ENCODE data around the gene KRTAP10-1. TPM values are rescaled to one million over a fixed set of nuclear protein-coding genes. Genes with fewer than 3 reads are reported as not detected.
A peak's percentile ranks its signal among the peaks of the same experiment; 100 is the strongest.

The KRTAP10-1 gene
- total and polyA plus RNA-seq, 9 of the 15 experiments (the other 6 are each of a cell fraction or from before 2014, with no cell fraction given): not detected

- Histone ChIP-seq H3K9ac (ENCODE audit: insufficient read depth in 1 of 2, low read depth in 2 of 2, low read length in 2 of 2) (no peak overlapping the region), H3K9me3 (replicated peaks; ENCODE audit: control insufficient read depth, insufficient read depth, low read depth, low read length) (peaks cover 16% of the 10 kb centered on the region; the same call in 1 of the 2 replicates), H3K27ac (ENCODE audit: extremely low read depth, low read depth, low read length) (no peak overlapping the region), H3K27me3 (ENCODE audit: control insufficient read depth in 2 of 2, insufficient read depth in 2 of 2, low read length in 2 of 2) (peaks cover 0 to 18% of the 10 kb centered on the region in 2 experiments; a peak in 1 of 5 replicates), H4K20me1 (replicated peaks; ENCODE audit: control insufficient read depth, insufficient read depth, low read length) (no peaks in the 10 kb centered on the region), H3K36me3 (ENCODE audit: control insufficient read depth, insufficient read depth, low read length) (no peaks in the 10 kb centered on the region), H3K4me3 (no peak overlapping the region), H3K9me1 (ENCODE audit: control insufficient read depth, insufficient read depth, low read length) (no peaks in the 10 kb centered on the region), H3K4me1 (replicated peaks in 1 of 2; ENCODE audit: control insufficient read depth in 2 of 2, insufficient read depth in 2 of 2, low read length in 2 of 2) (peaks cover 0 to 39% of the 10 kb centered on the region in 2 experiments; a peak in 3 of 5 replicates), H3K79me2 (ENCODE audit: control insufficient read depth, insufficient read depth, low read length) (no peaks in the 10 kb centered on the region), H3K4me2 (ENCODE audit: insufficient read depth, low read length) (no peak overlapping the region), H2AFZ (ENCODE audit: low read depth, low read length) (no peak overlapping the region)
- in situ Hi-C loops (cut with MboI): loop anchor here (5.0 kb wide), 2 partner anchors 223 to 273 kb away; no protein-coding TSS in a partner anchor
- ChIA-PET CTCF (ENCODE audit: low intra/inter-chr PET ratio) (no interaction called here), POLR2A (no interaction called here)
- no peak for TF ChIP-seq RAD21 (CRISPR knock-in tag; conservative IDR thresholded peaks at IDR 0.05 in 1 of 2, IDR thresholded peaks at IDR 0.05 in 1 of 2)
- 0 out of 2 replicates have a peak, but pooled peaks have one; percentile 3 for TF ChIP-seq RBFOX2 (IDR thresholded peaks at IDR 0.05; ENCODE audit: low read depth, low read length)
- FAIRE-seq: no peak
- no peak for ATAC-seq
- no TSS peak for BruUV-seq (replicated peaks)
- intact Hi-C loops (cut with micrococcal nuclease): loop anchor here (10.0 kb wide), 1 partner anchor 405 kb away; the partner anchor contains the start of gene ITGB2
- DNase-seq (ENCODE audit: extremely low read depth in 1 of 4, low spot score in 3 of 4): no peak
- WGBS (ENCODE audit: insufficient coverage, low coverage, missing lambda C conversion rate): 18% methylated on average over 28 of the region's 28 CpGs
These were observed 20.4 kb downstream of the KRTAP10-1 start for GRCh38 chr21:44519346-44520325.

Data from K562 (cell line).